ENCODE measurements around the gene ATXN7L2. TPM values are rescaled to one million over a fixed set of nuclear protein-coding genes. Genes with fewer than 3 reads are reported as not detected.

Gene ATXN7L2
- total RNA-seq, 1 donor from 2014 or later, result 6.4 TPM

DNA sequence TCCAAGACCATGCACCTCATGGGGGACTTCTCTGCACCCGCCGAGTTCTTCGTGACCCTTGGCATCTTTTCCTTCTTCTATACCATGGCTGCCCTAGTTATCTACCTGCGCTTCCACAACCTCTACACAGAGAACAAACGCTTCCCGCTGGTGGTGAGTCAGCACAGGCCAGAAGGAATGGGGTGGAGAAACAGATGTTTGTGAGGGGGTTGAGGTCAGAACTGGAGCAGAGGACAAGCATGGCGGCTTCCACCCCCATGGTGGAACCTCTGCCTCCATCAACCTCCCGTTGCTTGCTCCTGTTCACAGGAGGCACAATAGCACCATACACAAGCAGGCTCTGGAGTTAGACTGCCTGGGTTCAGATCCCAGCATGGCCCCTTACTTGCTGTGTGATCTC lies 6.9 kb upstream of the ATXN7L2 start:
- no peak overlapping the region for H3K27ac Mint-ChIP-seq (ENCODE audit: unreplicated experiment)
- H3K9me3 Mint-ChIP-seq (ENCODE audit: unreplicated experiment), result no peaks in the 10 kb centered on the region
- no peaks in the 10 kb centered on the region for H3K4me1 Mint-ChIP-seq (ENCODE audit: unreplicated experiment)
- H3K4me3 Mint-ChIP-seq (ENCODE audit: unreplicated experiment), result no peak overlapping the region
- H3K27me3 Mint-ChIP-seq (ENCODE audit: unreplicated experiment), result peaks cover 77% of the 10 kb centered on the region
- H3K36me3 Mint-ChIP-seq (ENCODE audit: unreplicated experiment), result no peaks in the 10 kb centered on the region
- TF ChIP-seq, protein P1, sequence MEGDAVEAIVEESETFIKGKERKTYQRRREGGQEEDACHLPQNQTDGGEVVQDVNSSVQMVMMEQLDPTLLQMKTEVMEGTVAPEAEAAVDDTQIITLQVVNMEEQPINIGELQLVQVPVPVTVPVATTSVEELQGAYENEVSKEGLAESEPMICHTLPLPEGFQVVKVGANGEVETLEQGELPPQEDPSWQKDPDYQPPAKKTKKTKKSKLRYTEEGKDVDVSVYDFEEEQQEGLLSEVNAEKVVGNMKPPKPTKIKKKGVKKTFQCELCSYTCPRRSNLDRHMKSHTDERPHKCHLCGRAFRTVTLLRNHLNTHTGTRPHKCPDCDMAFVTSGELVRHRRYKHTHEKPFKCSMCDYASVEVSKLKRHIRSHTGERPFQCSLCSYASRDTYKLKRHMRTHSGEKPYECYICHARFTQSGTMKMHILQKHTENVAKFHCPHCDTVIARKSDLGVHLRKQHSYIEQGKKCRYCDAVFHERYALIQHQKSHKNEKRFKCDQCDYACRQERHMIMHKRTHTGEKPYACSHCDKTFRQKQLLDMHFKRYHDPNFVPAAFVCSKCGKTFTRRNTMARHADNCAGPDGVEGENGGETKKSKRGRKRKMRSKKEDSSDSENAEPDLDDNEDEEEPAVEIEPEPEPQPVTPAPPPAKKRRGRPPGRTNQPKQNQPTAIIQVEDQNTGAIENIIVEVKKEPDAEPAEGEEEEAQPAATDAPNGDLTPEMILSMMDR (IDR thresholded peaks at IDR 0.05), result no peak
- no peak for DNase-seq (ENCODE audit: extremely low spot score, unreplicated experiment)

DNA sequence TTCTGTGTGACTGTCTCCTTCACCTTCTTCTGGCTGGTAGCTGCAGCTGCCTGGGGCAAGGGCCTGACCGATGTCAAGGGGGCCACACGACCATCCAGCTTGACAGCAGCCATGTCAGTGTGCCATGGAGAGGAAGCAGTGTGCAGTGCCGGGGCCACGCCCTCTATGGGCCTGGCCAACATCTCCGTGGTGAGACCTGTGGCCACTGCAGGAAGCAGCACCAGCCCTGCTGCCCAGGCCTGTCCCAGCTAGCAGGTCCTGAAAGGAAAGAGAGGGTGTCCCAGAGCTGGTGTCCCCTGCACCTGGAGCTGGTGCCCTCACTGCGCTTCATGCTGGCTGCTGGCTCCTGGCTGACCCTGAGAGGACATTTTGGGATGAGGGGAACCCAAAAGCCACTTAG lies 5.9 kb upstream of the ATXN7L2 start:
- H3K4me3 Mint-ChIP-seq (ENCODE audit: unreplicated experiment), result no peak overlapping the region
- H3K27me3 Mint-ChIP-seq (ENCODE audit: unreplicated experiment), result peaks cover 74% of the 10 kb centered on the region
- DNase-seq (ENCODE audit: extremely low spot score, unreplicated experiment), result no peak
- no peak overlapping the region for H3K27ac Mint-ChIP-seq (ENCODE audit: unreplicated experiment)
- H3K36me3 Mint-ChIP-seq (ENCODE audit: unreplicated experiment), result no peaks in the 10 kb centered on the region
- TF ChIP-seq, protein P1 (IDR thresholded peaks at IDR 0.05), result no peak
- H3K9me3 Mint-ChIP-seq (ENCODE audit: unreplicated experiment), result no peaks in the 10 kb centered on the region
- H3K4me1 Mint-ChIP-seq (ENCODE audit: unreplicated experiment), result peaks cover 1% of the 10 kb centered on the region

DNA sequence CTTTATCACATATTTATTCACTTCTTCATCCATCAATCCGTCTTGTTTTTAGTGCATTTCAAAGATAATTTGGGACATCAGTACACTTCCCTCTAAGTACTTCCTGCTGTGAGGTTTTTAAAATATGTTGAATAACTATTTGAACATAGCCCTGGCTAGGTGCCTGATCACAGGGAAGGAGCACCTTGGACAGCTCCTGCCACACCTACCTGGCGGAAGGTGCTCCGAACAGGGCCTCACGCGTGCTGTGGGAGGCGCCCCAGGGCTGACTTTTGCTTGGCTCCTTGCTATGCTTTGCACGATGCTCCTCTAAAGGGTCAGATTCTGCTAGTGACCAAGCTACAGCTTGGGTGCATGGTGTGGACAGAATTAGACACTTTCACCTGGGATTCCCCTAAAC lies 4.9 kb upstream of the ATXN7L2 start:
- TF ChIP-seq, protein P1 (IDR thresholded peaks at IDR 0.05), result no peak
- Mint-ChIP-seq H3K36me3 (ENCODE audit: unreplicated experiment) (no peaks in the 10 kb centered on the region), H3K27me3 (ENCODE audit: unreplicated experiment) (peaks cover 65% of the 10 kb centered on the region), H3K27ac (ENCODE audit: unreplicated experiment) (no peak overlapping the region), H3K4me3 (ENCODE audit: unreplicated experiment) (no peak overlapping the region), H3K9me3 (ENCODE audit: unreplicated experiment) (no peaks in the 10 kb centered on the region), H3K4me1 (ENCODE audit: unreplicated experiment) (peaks cover 8% of the 10 kb centered on the region)
- no peak for DNase-seq (ENCODE audit: extremely low spot score, unreplicated experiment)

DNA sequence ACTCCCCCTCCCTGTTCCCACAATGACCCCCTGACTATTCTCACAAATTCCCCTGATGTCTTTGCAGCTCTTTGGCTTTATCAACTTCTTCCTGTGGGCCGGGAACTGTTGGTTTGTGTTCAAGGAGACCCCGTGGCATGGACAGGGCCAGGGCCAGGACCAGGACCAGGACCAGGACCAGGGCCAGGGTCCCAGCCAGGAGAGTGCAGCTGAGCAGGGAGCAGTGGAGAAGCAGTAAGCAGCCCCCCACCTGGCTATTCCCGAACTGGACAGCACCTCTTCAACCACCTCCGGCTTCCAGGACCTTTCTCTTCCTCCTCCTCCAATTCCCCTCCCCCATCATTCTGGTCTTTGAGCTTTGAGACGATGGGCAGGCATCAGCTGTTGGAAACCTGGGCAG lies 4.4 kb upstream of the ATXN7L2 start:
- no peaks in the 10 kb centered on the region for H3K36me3 Mint-ChIP-seq (ENCODE audit: unreplicated experiment)
- peaks cover 61% of the 10 kb centered on the region for H3K27me3 Mint-ChIP-seq (ENCODE audit: unreplicated experiment)
- H3K27ac Mint-ChIP-seq (ENCODE audit: unreplicated experiment), result no peak overlapping the region
- TF ChIP-seq, protein P1 (IDR thresholded peaks at IDR 0.05), result no peak
- no peak for DNase-seq (ENCODE audit: extremely low spot score, unreplicated experiment)
- no peak overlapping the region for H3K4me3 Mint-ChIP-seq (ENCODE audit: unreplicated experiment)
- no peaks in the 10 kb centered on the region for H3K9me3 Mint-ChIP-seq (ENCODE audit: unreplicated experiment)
- peaks cover 11% of the 10 kb centered on the region for H3K4me1 Mint-ChIP-seq (ENCODE audit: unreplicated experiment)

DNA sequence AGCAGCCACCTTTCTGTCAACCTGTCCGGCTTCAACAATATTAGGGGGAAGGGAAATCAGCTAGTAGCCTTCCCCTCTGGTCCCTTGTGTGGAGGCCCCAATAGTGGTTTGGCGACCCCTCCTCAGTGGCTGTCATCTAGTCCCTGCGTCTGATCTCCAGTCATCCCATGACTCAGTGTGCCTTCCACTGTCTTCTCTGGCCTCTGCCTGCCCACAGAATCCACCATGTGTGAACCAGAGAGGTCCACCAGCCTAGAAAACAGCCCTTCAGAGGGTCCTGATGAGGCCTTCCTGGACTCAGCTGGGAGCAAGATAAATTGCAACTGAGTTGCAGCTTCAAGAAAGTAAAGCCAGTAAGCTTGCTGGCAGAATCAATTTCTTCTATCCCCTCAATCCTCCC lies 3.8 kb upstream of the ATXN7L2 start:
- no peaks in the 10 kb centered on the region for H3K9me3 Mint-ChIP-seq (ENCODE audit: unreplicated experiment)
- no peak overlapping the region for H3K27ac Mint-ChIP-seq (ENCODE audit: unreplicated experiment)
- H3K27me3 Mint-ChIP-seq (ENCODE audit: unreplicated experiment), result peaks cover 55% of the 10 kb centered on the region
- no peaks in the 10 kb centered on the region for H3K36me3 Mint-ChIP-seq (ENCODE audit: unreplicated experiment)
- no peak for DNase-seq (ENCODE audit: extremely low spot score, unreplicated experiment)
- H3K4me3 Mint-ChIP-seq (ENCODE audit: unreplicated experiment), result no peak overlapping the region
- TF ChIP-seq, protein P1 (IDR thresholded peaks at IDR 0.05), result no peak
- peaks cover 16% of the 10 kb centered on the region for H3K4me1 Mint-ChIP-seq (ENCODE audit: unreplicated experiment)

Measured in osteocyte (in vitro differentiated cells).